ENCODE data around the gene HSPA1B.
"Not testable (repeated sequence)": the region's sequence is repeated elsewhere in the genome, so short reads cannot be mapped to it uniquely, and the experiment has no call there.

GRCh38 chr6:31808599-31808998 lies 18.9 kb upstream of the HSPA1B start:
- not testable (repeated sequence) for TF ChIP-seq CTCF, POLR2A (IDR thresholded peaks at IDR 0.05)

Data from right lobe of liver (tissue), 4 donors.